GM06990 (cell line): ENCODE data around the gene FAM89A.

Experiments
- DNase-seq: peaks from one replicate; pipeline ENCODE4 v3.0.0-alpha.2; 2011; ENCODE audit not compliant: insufficient read length; ENCODE audit errors: extremely low read depth
- H3K27me3 ChIP-seq: replicated peaks from 2 replicates; pipeline ENCODE4 v1.6.0; 2011; ENCODE audit warnings: low read length; ENCODE audit not compliant: control insufficient read depth, insufficient read depth
- H3K36me3 ChIP-seq: 2 replicates; pipeline ENCODE4 v1.5.1; 2011; ENCODE audit warnings: low read length; ENCODE audit not compliant: control insufficient read depth, insufficient read depth
- H3K4me3 ChIP-seq: replicated peaks from 2 replicates; pipeline ENCODE4 v1.5.1; 2011; ENCODE audit warnings: low read depth, mild to moderate bottlenecking, control low read depth, low read length
- CTCF ChIP-seq: IDR thresholded peaks from 2 replicates; pipeline ENCODE4 v1.5.1; 2011; ENCODE audit warnings: low read length, control low read depth, mild to moderate bottlenecking, inconsistent platforms; ENCODE audit not compliant: insufficient read depth, poor library complexity, severe bottlenecking

The FAM89A gene

DNA sequence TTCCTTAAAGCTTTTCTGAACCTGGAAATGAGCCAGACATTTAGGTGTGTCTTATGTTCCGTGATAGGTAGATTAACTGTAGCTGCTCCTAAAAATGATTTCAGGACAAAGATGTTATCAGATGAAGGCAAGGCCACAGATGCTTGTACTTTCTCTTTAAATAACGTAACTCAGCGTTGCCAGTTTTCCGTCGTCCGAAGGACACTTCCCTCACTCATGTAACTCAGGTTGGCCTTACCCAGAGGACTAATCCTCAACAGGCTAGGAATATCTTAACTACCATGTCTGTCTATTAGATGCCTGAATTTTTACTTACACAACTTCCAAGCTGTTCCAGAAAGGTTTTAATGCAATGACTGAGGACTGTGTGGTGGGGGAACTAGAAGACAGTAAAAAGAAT, 35.4 kb upstream of the FAM89A start:
- DNase-seq = no peak
- Histone ChIP-seq H3K36me3 (no peaks in the 10 kb centered on the region), H3K4me3 (no peak overlapping the region), H3K27me3 (no peaks in the 10 kb centered on the region)
- no peak for TF ChIP-seq CTCF

- H3K4me3 ChIP-seq = no peak overlapping the region
- DNase-seq = no peak
- H3K36me3 ChIP-seq = no peaks in the 10 kb centered on the region
- no peaks in the 10 kb centered on the region for H3K27me3 ChIP-seq
- TF ChIP-seq CTCF = no peak
These were observed 35.0 kb upstream of the FAM89A start for GRCh38 chr1:231075020-231075419.

DNA sequence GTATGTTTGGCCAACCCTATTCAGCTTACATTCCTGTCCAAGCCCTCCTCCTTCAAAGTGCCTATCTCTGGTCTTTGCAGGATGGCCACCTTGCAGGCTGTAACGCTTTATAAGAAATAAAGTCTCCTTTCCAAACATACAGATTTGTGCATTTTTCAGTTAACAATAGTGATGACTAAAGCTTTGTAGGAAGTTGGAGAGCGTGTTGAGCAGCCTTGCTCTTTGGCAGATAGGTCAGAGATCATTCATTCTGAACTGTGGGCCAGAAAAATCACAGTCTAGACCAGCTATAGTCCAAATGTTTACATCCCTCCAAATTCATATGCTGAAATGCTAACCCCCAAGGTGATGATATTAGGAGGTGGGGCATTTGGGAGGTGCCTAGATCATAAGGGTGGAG, 34.0 kb upstream of the FAM89A start:
- H3K36me3 ChIP-seq = no peaks in the 10 kb centered on the region
- H3K27me3 ChIP-seq = no peaks in the 10 kb centered on the region
- no peak for DNase-seq
- H3K4me3 ChIP-seq = no peak overlapping the region
- no peak for TF ChIP-seq CTCF

DNA sequence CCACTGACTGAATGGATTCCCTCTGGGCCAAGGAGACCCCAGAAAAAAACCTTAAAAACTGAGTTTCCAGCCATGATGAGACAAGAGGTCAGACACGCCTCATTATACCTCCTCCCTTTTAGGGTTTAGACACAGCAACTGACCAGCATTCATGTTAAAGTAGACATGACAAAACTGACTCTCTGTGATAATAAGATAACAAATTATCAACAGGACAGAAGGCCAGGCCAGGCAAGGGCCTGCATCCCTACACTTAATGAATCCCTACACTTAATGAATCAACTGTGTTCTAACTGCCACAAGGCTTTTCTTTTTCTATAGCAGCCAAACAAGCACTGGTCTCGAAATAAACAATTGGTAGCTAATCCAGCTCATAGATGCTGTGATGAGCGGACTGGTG, 33.3 kb upstream of the FAM89A start:
- Histone ChIP-seq H3K27me3 (no peaks in the 10 kb centered on the region), H3K36me3 (no peaks in the 10 kb centered on the region), H3K4me3 (no peak overlapping the region)
- no peak for DNase-seq
- TF ChIP-seq CTCF = no peak

DNA sequence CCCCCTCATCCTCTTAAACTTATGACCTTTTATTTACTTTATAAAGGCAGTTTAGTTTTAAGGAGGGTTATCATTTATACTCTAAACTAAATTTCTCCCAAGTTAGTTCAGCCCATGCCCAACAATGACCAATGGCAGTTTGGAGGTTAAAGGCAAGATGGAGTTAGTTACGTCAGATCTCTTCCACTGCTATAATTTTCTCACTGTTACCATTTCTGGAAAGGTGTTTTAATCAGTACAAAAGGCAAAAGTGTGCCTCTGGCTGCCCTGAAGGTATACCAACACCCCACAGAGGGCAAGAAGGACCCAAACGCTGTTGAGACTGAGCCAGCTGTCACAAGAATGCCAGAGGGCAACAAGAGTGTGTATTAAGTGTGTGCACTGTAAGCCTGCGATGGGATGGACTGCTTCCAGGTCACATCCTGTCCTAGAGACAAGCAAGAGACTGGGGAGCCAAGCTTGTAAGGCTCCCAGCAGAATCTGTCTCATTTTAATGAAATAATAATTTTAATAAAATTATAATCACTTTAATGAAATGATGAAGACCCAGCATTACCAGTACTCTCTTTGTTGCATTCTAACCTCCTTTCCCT, 32.5 kb upstream of the FAM89A start:
- Histone ChIP-seq H3K4me3 (no peak overlapping the region), H3K27me3 (no peaks in the 10 kb centered on the region), H3K36me3 (no peaks in the 10 kb centered on the region)
- TF ChIP-seq CTCF = no peak
- DNase-seq = no peak

GRCh38 chr1:231072041-231072440, 32.0 kb upstream of the FAM89A start:
- TF ChIP-seq CTCF = no peak
- no peak for DNase-seq
- Histone ChIP-seq H3K4me3 (no peak overlapping the region), H3K36me3 (no peaks in the 10 kb centered on the region), H3K27me3 (no peaks in the 10 kb centered on the region)
